HTR-8/SVneo (cell line): ENCODE data around the gene ASB15.
A peak's percentile ranks its signal among the peaks of the same experiment; 100 is the strongest.

Experiments used
- DNase-seq: peaks from one replicate; pipeline ENCODE4 v3.0.0; 2011; ENCODE audit warnings: low spot score, mixed read lengths; ENCODE audit not compliant: insufficient read length
- FAIRE-seq: peaks from 2 replicates; lab custom pipeline; 2011; peaks lifted over from hg19 to GRCh38; lab: Jason Lieb, UNC

The ASB15 gene

GRCh38 chr7:123660514-123661354, 59.1 kb downstream of the ASB15 start:
- no peak for FAIRE-seq
- no peak for DNase-seq

GRCh38 chr7:123661765-123662164, 60.1 kb downstream of the ASB15 start:
- DNase-seq (no peak), FAIRE-seq (no peak)

- no peak for FAIRE-seq
- DNase-seq = no peak
Measured at GRCh38 chr7:123662293-123662692, 60.7 kb downstream of the ASB15 start.

- no peak for FAIRE-seq
- DNase-seq = no peak
Measured at GRCh38 chr7:123662755-123663154, 61.1 kb downstream of the ASB15 start.

- no peak for FAIRE-seq
- DNase-seq = no peak
Measured at GRCh38 chr7:123663200-123663599, 61.6 kb downstream of the ASB15 start.

- DNase-seq (no peak), FAIRE-seq (no peak)
Measured at GRCh38 chr7:123665157-123665556, 63.5 kb downstream of the ASB15 start.

GRCh38 chr7:123665896-123666295, 64.3 kb downstream of the ASB15 start:
- FAIRE-seq = no peak
- DNase-seq = no peak

GRCh38 chr7:123666492-123666891, 64.9 kb downstream of the ASB15 start:
- FAIRE-seq (no peak), DNase-seq (no peak)

GRCh38 chr7:123669485-123669884, 67.9 kb downstream of the ASB15 start:
- no peak for DNase-seq
- no peak for FAIRE-seq

GRCh38 chr7:123673137-123673732, 71.6 kb downstream of the ASB15 start:
- no peak for FAIRE-seq
- DNase-seq = no peak

- no peak for DNase-seq
- FAIRE-seq = no peak
Measured at GRCh38 chr7:123673752-123674398, 72.3 kb downstream of the ASB15 start.

GRCh38 chr7:123674399-123675180, 73.0 kb downstream of the ASB15 start:
- FAIRE-seq = no peak
- DNase-seq = peak; percentile 3

GRCh38 chr7:123675181-123675473, 73.5 kb downstream of the ASB15 start:
- DNase-seq (no peak), FAIRE-seq (no peak)

GRCh38 chr7:123677061-123677715, 75.6 kb downstream of the ASB15 start:
- FAIRE-seq (no peak), DNase-seq (no peak)

- DNase-seq = no peak
- no peak for FAIRE-seq
Measured at GRCh38 chr7:123679614-123680013, 78.0 kb downstream of the ASB15 start.

GRCh38 chr7:123680580-123680979, 79.0 kb downstream of the ASB15 start:
- no peak for FAIRE-seq

GRCh38 chr7:123681561-123681960, 79.9 kb downstream of the ASB15 start:
- DNase-seq (no peak), FAIRE-seq (no peak)

More at GRCh38 chr7:123680580-123680979, 79.0 kb downstream of the ASB15 start:
- DNase-seq = no peak

- peak; percentile 4 for DNase-seq
- FAIRE-seq = no peak
Measured at GRCh38 chr7:123682690-123683089, 81.1 kb downstream of the ASB15 start.

- FAIRE-seq = no peak
- DNase-seq = no peak
Measured at GRCh38 chr7:123687161-123687560, 85.5 kb downstream of the ASB15 start.

GRCh38 chr7:123687727-123688126, 86.1 kb downstream of the ASB15 start:
- DNase-seq (no peak), FAIRE-seq (no peak)
